T follicular helper cell (primary cell): ENCODE results near the gene SCGB1C1.
"Not testable (repeated sequence)": the region's sequence is repeated elsewhere in the genome, so short reads cannot be mapped to it uniquely, and the experiment has no call there.

Source experiments
- DNase-seq: peaks from one replicate; pipeline ENCODE4 v3.0.0-alpha.2; 2020; ENCODE audit warnings: low read depth

Gene SCGB1C1

GRCh38 chr11:218815-219593 is 26.1 kb downstream of the SCGB1C1 start:
- DNase-seq, result no peak

- not testable (repeated sequence) for DNase-seq
These were observed 27.9 kb downstream of the SCGB1C1 start for GRCh38 chr11:220641-221215.

- DNase-seq, result no peak
These were observed 28.7 kb downstream of the SCGB1C1 start for GRCh38 chr11:221539-221938.

- no peak for DNase-seq
These were observed 29.3 kb downstream of the SCGB1C1 start for GRCh38 chr11:221998-222789.

- no peak for DNase-seq
These were observed 30.3 kb downstream of the SCGB1C1 start for GRCh38 chr11:223026-223789.

GRCh38 chr11:223884-224283 is 31.0 kb downstream of the SCGB1C1 start:
- no peak for DNase-seq

GRCh38 chr11:224424-224823 is 31.5 kb downstream of the SCGB1C1 start:
- no peak for DNase-seq

- no peak for DNase-seq
These were observed 33.0 kb downstream of the SCGB1C1 start for GRCh38 chr11:225734-226453.

- DNase-seq, result no peak
These were observed 35.0 kb downstream of the SCGB1C1 start for GRCh38 chr11:227824-228379.

- DNase-seq, result no peak
These were observed 37.6 kb downstream of the SCGB1C1 start for GRCh38 chr11:230431-230830.

- DNase-seq, result no peak
These were observed 40.1 kb downstream of the SCGB1C1 start for GRCh38 chr11:232783-233565.

GRCh38 chr11:235180-235579 is 42.3 kb downstream of the SCGB1C1 start:
- no peak for DNase-seq

GRCh38 chr11:235609-235996 is 42.7 kb downstream of the SCGB1C1 start:
- DNase-seq, result no peak

GRCh38 chr11:235997-236773 is 43.3 kb downstream of the SCGB1C1 start, which contains the start of gene SIRT3:
SIRT3 (minus strand) TSS chr11:236342; CDS start chr11:236328, 14 bp downstream.
- DNase-seq, result peak; percentile 85

GRCh38 chr11:236774-237767 is 44.2 kb downstream of the SCGB1C1 start, which contains the start of gene PSMD13:
PSMD13 (plus strand) TSS chr11:236976; CDS start chr11:237050, 74 bp downstream.
- peak; percentile 79 for DNase-seq

GRCh38 chr11:238346-238745 is 45.5 kb downstream of the SCGB1C1 start:
- not testable (repeated sequence) for DNase-seq

GRCh38 chr11:240315-240714 is 47.4 kb downstream of the SCGB1C1 start:
- no peak for DNase-seq

- no peak for DNase-seq
These were observed 48.8 kb downstream of the SCGB1C1 start for GRCh38 chr11:241634-242033.
